ENCODE measurements around the gene OR2H2. TPM values are rescaled to one million over a fixed set of nuclear protein-coding genes. Genes with fewer than 3 reads are reported as not detected.

OR2H2 gene
- total and polyA plus RNA-seq, 3 donors from 2014 or later = 0.25 to 3.7 (median 0.63) TPM

GRCh38 chr6:29619578-29620160, 34.7 kb downstream of the OR2H2 start:
- Histone ChIP-seq H3K4me3 (no peak overlapping the region), H3K27me3 (no peaks in the 10 kb centered on the region), H3K4me1 (no peaks in the 10 kb centered on the region), H3K27ac (no peak overlapping the region), H3K9me3 (no peaks in the 10 kb centered on the region), H3K36me3 (ENCODE audit: low read depth, missing control alignments) (no peaks in the 10 kb centered on the region)
- intact Hi-C loops (cut with DNase I; ENCODE audit: low total_unique reads) = no loop called here
- no peak for DNase-seq
- 92 to 94% methylated on average over 1 of the region's 1 CpG for WGBS, 2 donors
- no peak for TF ChIP-seq POLR2A (IDR thresholded peaks at IDR 0.05)
- TF ChIP-seq CTCF (IDR thresholded peaks at IDR 0.05) = no peak

- Histone ChIP-seq H3K36me3 (ENCODE audit: low read depth, missing control alignments) (no peaks in the 10 kb centered on the region), H3K27ac (no peak overlapping the region), H3K4me1 (no peaks in the 10 kb centered on the region), H3K4me3 (no peak overlapping the region), H3K9me3 (no peaks in the 10 kb centered on the region), H3K27me3 (no peaks in the 10 kb centered on the region)
- DNase-seq = no peak
- WGBS, 2 donors = 79 to 80% methylated on average over 4 of the region's 4 CpGs
- intact Hi-C loops (cut with DNase I; ENCODE audit: low total_unique reads) = no loop called here
- TF ChIP-seq POLR2A (IDR thresholded peaks at IDR 0.05) (no peak), CTCF (IDR thresholded peaks at IDR 0.05) (no peak)
These were observed 35.7 kb downstream of the OR2H2 start for GRCh38 chr6:29620630-29621029.

- Histone ChIP-seq H3K36me3 (ENCODE audit: low read depth, missing control alignments) (no peaks in the 10 kb centered on the region), H3K27ac (no peak overlapping the region), H3K4me1 (peaks cover 6% of the 10 kb centered on the region), H3K9me3 (no peaks in the 10 kb centered on the region), H3K27me3 (no peaks in the 10 kb centered on the region), H3K4me3 (no peak overlapping the region)
- DNase-seq = no peak
- WGBS, 2 donors = 77 to 83% methylated on average over 3 of the region's 3 CpGs
- intact Hi-C loops (cut with DNase I; ENCODE audit: low total_unique reads) = no loop called here
- TF ChIP-seq CTCF (IDR thresholded peaks at IDR 0.05) (no peak), POLR2A (IDR thresholded peaks at IDR 0.05) (no peak)
These were observed 39.6 kb downstream of the OR2H2 start for GRCh38 chr6:29624520-29624961.

DNA sequence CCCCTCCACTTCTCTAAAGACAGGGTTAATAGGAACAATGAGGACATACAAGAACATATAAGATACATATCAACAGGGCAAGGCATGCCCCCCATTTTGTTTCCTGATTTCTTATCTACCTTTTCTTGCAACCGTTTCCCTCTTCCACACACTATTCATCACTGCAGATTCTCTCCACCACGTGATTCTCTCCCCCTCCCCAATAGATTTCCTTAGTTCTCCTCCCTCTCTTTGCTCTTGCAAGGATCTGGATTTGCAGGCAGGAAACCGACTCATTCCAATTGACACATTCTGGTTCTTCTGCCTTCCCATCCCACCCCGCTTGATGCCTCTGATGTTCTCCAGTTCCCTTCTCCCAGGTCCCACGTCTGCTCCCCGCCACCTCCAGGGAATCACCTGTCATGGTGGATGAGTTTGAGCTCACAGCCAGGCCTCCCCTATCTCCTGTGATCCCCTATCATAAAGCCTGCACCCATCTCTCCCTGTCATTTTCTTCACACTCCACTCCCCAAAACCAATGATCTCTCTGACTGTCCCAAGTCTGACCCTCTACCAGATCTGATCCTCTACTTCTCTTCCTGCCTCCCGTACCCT, 40.5 kb downstream of the OR2H2 start:
- no peak for TF ChIP-seq POLR2A (IDR thresholded peaks at IDR 0.05)
- no peak for TF ChIP-seq CTCF (IDR thresholded peaks at IDR 0.05)
- H3K4me1 ChIP-seq = peaks cover 6% of the 10 kb centered on the region
- H3K27ac ChIP-seq = no peak overlapping the region
- H3K36me3 ChIP-seq (ENCODE audit: low read depth, missing control alignments) = no peaks in the 10 kb centered on the region
- 69 to 75% methylated on average over 7 of the region's 7 CpGs for WGBS, 2 donors
- H3K4me3 ChIP-seq = no peak overlapping the region
- H3K27me3 ChIP-seq = no peaks in the 10 kb centered on the region
- no peaks in the 10 kb centered on the region for H3K9me3 ChIP-seq
- intact Hi-C loops (cut with DNase I; ENCODE audit: low total_unique reads) = no loop called here
- DNase-seq = no peak

Measured in testis (tissue), 3 donors.